ENCODE measurements around the gene MIER3.
"Not testable (repeated sequence)": the region's sequence is repeated elsewhere in the genome, so short reads cannot be mapped to it uniquely, and the experiment has no call there.

Gene MIER3

GRCh38 chr5:56951946-56952691, at the start of gene MIER3:
MIER3 (minus strand) TSS chr5:56952123; CDS start chr5:56952102, 21 bp downstream.
- peak; percentile 80 for DNase-seq

- no peak for DNase-seq
Measured at GRCh38 chr5:56995596-56995995, 43.7 kb upstream of the MIER3 start.

GRCh38 chr5:56993241-56993640, 41.3 kb upstream of the MIER3 start:
- no peak for DNase-seq

- no peak for DNase-seq
Measured at GRCh38 chr5:56989676-56990075, 37.8 kb upstream of the MIER3 start.

- no peak for DNase-seq
Measured at GRCh38 chr5:56988490-56988889, 36.6 kb upstream of the MIER3 start.

- DNase-seq: no peak
Measured at GRCh38 chr5:56987171-56987570, 35.2 kb upstream of the MIER3 start.

GRCh38 chr5:56986626-56986947, 34.7 kb upstream of the MIER3 start:
- DNase-seq: no peak

- peak; percentile 81 for DNase-seq
Measured at GRCh38 chr5:56985936-56986625, 34.2 kb upstream of the MIER3 start.

GRCh38 chr5:56984445-56984844, 32.5 kb upstream of the MIER3 start:
- no peak for DNase-seq

- no peak for DNase-seq
Measured at GRCh38 chr5:56983593-56984361, 31.9 kb upstream of the MIER3 start.

GRCh38 chr5:56981548-56982315, 29.8 kb upstream of the MIER3 start:
- DNase-seq: no peak

- DNase-seq: no peak
Measured at GRCh38 chr5:56979968-56980367, 28.0 kb upstream of the MIER3 start.

GRCh38 chr5:56979526-56979925, 27.6 kb upstream of the MIER3 start:
- not testable (repeated sequence) for DNase-seq

GRCh38 chr5:56977822-56978221, 25.9 kb upstream of the MIER3 start:
- DNase-seq: no peak

- no peak for DNase-seq
Measured at GRCh38 chr5:56977021-56977420, 25.1 kb upstream of the MIER3 start.

- no peak for DNase-seq
Measured at GRCh38 chr5:56974241-56974640, 22.3 kb upstream of the MIER3 start.

GRCh38 chr5:56973473-56973872, 21.6 kb upstream of the MIER3 start:
- no peak for DNase-seq

- no peak for DNase-seq
Measured at GRCh38 chr5:56971275-56971674, 19.4 kb upstream of the MIER3 start.

GRCh38 chr5:56964173-56964572, 12.2 kb upstream of the MIER3 start:
- no peak for DNase-seq

GRCh38 chr5:56963246-56963645, 11.3 kb upstream of the MIER3 start:
- DNase-seq: peak; percentile 50

GRCh38 chr5:56962286-56962685, 10.4 kb upstream of the MIER3 start:
- DNase-seq: no peak

- no peak for DNase-seq
Measured at GRCh38 chr5:56961746-56962145, 9.8 kb upstream of the MIER3 start.

GRCh38 chr5:56959326-56959725, 7.4 kb upstream of the MIER3 start:
- no peak for DNase-seq

All from inflammatory macrophage treated with lipopolysaccharide for 4 hours (primary cell).